Caco-2 (cell line): ENCODE data around the gene MKNK2. TPM values are rescaled to one million over a fixed set of nuclear protein-coding genes. Genes with fewer than 3 reads are reported as not detected.

Experiments used
- BruUV-seq: library from RNA; stranded (reverse); fragments of 400-500 nt; replicated peaks from 2 replicates; lab custom pipeline; 2021; lab: Mats Ljungman, UMichigan
- CTCF ChIA-PET: fragments of 300-600 bp; sonication (Branson Sonifier 250); formaldehyde crosslinking; loops from one replicate; lab custom pipeline; 2022; ENCODE audit warnings: antibody characterized with exemption; lab: Charles Lee
- POLR2A ChIA-PET: fragments of 300-600 bp; sonication (Branson Sonifier 250); formaldehyde crosslinking; loops from one replicate; lab custom pipeline; 2022; ENCODE audit warnings: antibody characterized with exemption; lab: Charles Lee
- DNase-seq, 2 experiments: peaks; one replicate each; pipeline versions ENCODE4 v3.0.0 to v3.0.0-alpha.2; 2020 to 2022
- H3K27me3 ChIP-seq: replicated peaks from 2 replicates; pipeline ENCODE4 v1.6.0; 2011; ENCODE audit warnings: low read length; ENCODE audit not compliant: control insufficient read depth, insufficient read depth
- H3K36me3 ChIP-seq: 2 replicates; pipeline ENCODE4 v1.5.1; 2011; ENCODE audit warnings: low read length; ENCODE audit not compliant: control insufficient read depth, insufficient read depth
- H3K4me1 ChIP-seq: fragments of 250-450 bp; sonication (Bioruptor Pico); 2 replicates; pipeline ENCODE4 v1.5.1; 2020; ENCODE audit warnings: mild to moderate bottlenecking
- H3K4me3 ChIP-seq: 2 replicates; pipeline ENCODE4 v1.5.1; 2011; ENCODE audit warnings: low read depth, mild to moderate bottlenecking, control low read depth, low read length
- H3K9me3 ChIP-seq: fragments of 250-450 bp; sonication (Bioruptor Pico); 2 replicates; pipeline ENCODE4 v1.5.1; 2020; ENCODE audit warnings: mild to moderate bottlenecking, moderate library complexity
- H3K27ac Mint-ChIP-seq: one replicate; pipeline ENCODE4 v1.8.0; 2022; ENCODE audit warnings: mixed read lengths; ENCODE audit not compliant: unreplicated experiment
- H3K27me3 Mint-ChIP-seq: one replicate; pipeline ENCODE4 v1.8.0; 2022; ENCODE audit warnings: mixed read lengths; ENCODE audit not compliant: insufficient read depth, unreplicated experiment
- H3K36me3 Mint-ChIP-seq: one replicate; pipeline ENCODE4 v1.8.0; 2022; ENCODE audit warnings: mild to moderate bottlenecking, mixed read lengths; ENCODE audit not compliant: insufficient read depth, unreplicated experiment
- H3K4me1 Mint-ChIP-seq: one replicate; pipeline ENCODE4 v1.8.0; 2022; ENCODE audit warnings: low read depth, mixed read lengths; ENCODE audit not compliant: unreplicated experiment
- H3K4me3 Mint-ChIP-seq: one replicate; pipeline ENCODE4 v1.8.0; 2022; ENCODE audit warnings: mild to moderate bottlenecking, moderate library complexity, mixed read lengths; ENCODE audit not compliant: unreplicated experiment
- H3K9me3 Mint-ChIP-seq: one replicate; pipeline ENCODE4 v1.8.0; 2022; ENCODE audit warnings: mixed read lengths; ENCODE audit not compliant: unreplicated experiment
- intact Hi-C: fragments of 100-400 bp; cut with micrococcal nuclease; formaldehyde crosslinking; loops from one replicate; pipeline ENCODE4 v1.10.0; 2022; ENCODE audit not compliant: unreplicated experiment
- total RNA-seq: library from RNA; stranded (reverse); gene quantifications from 2 replicates; pipeline ENCODE4 v1.2.3, GENCODE V29; 2022
- TF ChIP-seq, protein P1 (sequence below), 2 experiments: fragments of 200-600 bp in 1 of 2; IDR thresholded peaks; 1 replicate in 1 of 2; 2 replicates in 1 of 2; pipeline versions ENCODE4 v1.5.1 to v1.8.0; 2011 to 2022; ENCODE audit warnings: antibody characterized with exemption in 1 of 2, control low read depth in 1 of 2, inconsistent platforms in 1 of 2, low read depth in 1 of 2, low read length in 1 of 2, mild to moderate bottlenecking in 1 of 2, moderate library complexity in 1 of 2; ENCODE audit not compliant: insufficient read depth in 1 of 2, severe bottlenecking in 1 of 2, unreplicated experiment in 1 of 2

Gene MKNK2
- total RNA-seq, 1 experiment from 2014 or later: 162 TPM

DNA sequence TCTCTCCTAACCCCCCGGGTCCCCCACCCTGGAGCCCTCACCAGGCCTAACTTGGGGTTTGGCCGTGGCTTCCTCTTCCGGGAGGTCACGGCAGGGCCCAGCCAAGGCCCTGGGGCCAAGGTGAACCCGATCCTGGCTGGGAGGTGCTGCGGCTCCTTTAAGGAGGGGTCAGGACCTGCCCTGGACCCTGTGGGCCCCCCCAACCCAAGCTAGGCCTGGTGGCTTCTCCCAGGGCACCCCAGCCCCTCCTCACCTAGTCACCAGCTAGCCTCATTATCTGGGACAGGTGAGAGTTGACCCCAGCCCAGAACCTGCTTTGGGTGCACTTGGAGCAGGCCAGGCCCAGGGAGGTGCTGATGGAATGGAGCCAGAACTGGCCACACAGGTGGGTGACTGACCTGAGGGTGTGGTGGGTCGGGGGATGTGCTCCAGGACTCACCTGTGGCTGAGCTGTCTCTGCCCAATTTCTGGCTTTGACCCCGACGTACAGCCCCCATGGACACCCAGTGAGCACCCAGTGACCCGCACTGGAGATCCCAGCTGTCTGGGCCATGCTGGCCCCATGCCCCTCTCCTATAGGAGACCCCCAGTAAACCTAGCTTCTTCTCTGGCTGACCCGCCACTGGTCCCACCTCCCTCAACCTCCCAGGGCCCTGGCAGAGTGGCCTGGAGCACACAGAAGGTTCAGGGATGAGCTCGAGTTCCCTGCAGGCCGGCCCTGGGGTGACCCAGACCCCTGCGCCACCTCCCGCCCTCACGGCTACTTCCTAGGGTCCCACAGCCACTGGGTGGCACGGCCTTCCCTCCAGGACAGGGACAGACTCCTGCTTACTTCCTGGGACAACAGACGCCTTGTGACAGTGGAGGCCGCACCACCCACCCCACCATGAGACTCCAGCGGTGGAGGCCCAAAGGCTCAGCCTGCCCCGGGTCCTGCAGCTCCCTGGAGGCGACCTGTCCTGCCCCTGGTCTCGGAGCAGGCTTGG, 6.7 kb upstream of the MKNK2 start:
- H3K36me3 Mint-ChIP-seq: peaks cover 14% of the 10 kb centered on the region
- H3K4me1 Mint-ChIP-seq: no peaks in the 10 kb centered on the region
- no TSS peak for BruUV-seq
- Histone ChIP-seq H3K9me3 (no peaks in the 10 kb centered on the region), H3K4me3 (no peak overlapping the region), H3K27me3 (no peaks in the 10 kb centered on the region), H3K36me3 (no peaks in the 10 kb centered on the region), H3K4me1 (peaks cover 24% of the 10 kb centered on the region)
- intact Hi-C loops: no loop called here
- ChIA-PET CTCF (no interaction called here), POLR2A (no interaction called here)
- H3K4me3 Mint-ChIP-seq: no peak overlapping the region
- H3K27me3 Mint-ChIP-seq: no peaks in the 10 kb centered on the region
- TF ChIP-seq, protein P1, sequence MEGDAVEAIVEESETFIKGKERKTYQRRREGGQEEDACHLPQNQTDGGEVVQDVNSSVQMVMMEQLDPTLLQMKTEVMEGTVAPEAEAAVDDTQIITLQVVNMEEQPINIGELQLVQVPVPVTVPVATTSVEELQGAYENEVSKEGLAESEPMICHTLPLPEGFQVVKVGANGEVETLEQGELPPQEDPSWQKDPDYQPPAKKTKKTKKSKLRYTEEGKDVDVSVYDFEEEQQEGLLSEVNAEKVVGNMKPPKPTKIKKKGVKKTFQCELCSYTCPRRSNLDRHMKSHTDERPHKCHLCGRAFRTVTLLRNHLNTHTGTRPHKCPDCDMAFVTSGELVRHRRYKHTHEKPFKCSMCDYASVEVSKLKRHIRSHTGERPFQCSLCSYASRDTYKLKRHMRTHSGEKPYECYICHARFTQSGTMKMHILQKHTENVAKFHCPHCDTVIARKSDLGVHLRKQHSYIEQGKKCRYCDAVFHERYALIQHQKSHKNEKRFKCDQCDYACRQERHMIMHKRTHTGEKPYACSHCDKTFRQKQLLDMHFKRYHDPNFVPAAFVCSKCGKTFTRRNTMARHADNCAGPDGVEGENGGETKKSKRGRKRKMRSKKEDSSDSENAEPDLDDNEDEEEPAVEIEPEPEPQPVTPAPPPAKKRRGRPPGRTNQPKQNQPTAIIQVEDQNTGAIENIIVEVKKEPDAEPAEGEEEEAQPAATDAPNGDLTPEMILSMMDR (IDR thresholded peaks at IDR 0.05; ENCODE audit: insufficient read depth in 1 of 2, low read depth in 1 of 2, low read length in 1 of 2, severe bottlenecking in 1 of 2, unreplicated experiment in 1 of 2): no peak
- H3K9me3 Mint-ChIP-seq: no peaks in the 10 kb centered on the region
- DNase-seq: no peak
- peak overlapping the region; percentile 63 for H3K27ac Mint-ChIP-seq

DNA sequence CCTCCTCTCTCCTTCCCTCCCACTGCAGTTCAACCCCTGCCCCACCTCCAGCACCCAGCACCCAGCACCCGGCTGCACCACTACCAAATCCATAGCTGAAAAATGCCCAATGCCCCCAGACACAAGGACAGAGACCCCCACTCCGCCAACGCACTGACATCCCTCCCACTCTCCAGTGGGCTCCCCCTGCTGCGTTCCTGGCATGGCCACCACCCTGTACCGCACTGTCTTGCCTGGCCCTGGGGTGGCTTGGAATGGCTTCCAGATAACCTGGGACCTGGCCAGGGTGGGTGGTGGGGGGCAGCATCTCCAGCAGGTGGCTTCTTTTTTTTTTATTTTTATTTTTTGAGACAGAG, 5.8 kb upstream of the MKNK2 start:
- no TSS peak for BruUV-seq
- no peak overlapping the region for H3K27ac Mint-ChIP-seq
- no peaks in the 10 kb centered on the region for H3K9me3 ChIP-seq

More for the DNA sequence above, 5.8 kb upstream of the MKNK2 start:
- ChIA-PET POLR2A (no interaction called here), CTCF (no interaction called here)
- intact Hi-C loops: no loop called here
- H3K4me1 ChIP-seq: peaks cover 20% of the 10 kb centered on the region
- H3K4me3 Mint-ChIP-seq: no peak overlapping the region
- H3K4me3 ChIP-seq: no peak overlapping the region
- H3K36me3 ChIP-seq: no peaks in the 10 kb centered on the region
- TF ChIP-seq, protein P1 (IDR thresholded peaks at IDR 0.05; ENCODE audit: insufficient read depth in 1 of 2, low read depth in 1 of 2, low read length in 1 of 2, severe bottlenecking in 1 of 2, unreplicated experiment in 1 of 2): no peak
- H3K4me1 Mint-ChIP-seq: no peaks in the 10 kb centered on the region
- no peaks in the 10 kb centered on the region for H3K27me3 Mint-ChIP-seq
- H3K36me3 Mint-ChIP-seq: peaks cover 13% of the 10 kb centered on the region
- no peaks in the 10 kb centered on the region for H3K9me3 Mint-ChIP-seq
- H3K27me3 ChIP-seq: no peaks in the 10 kb centered on the region
- DNase-seq: no peak
